Prostate gland (tissue), 2 donors: ENCODE data around the gene SULT1A3. TPM values are rescaled to one million over a fixed set of nuclear protein-coding genes. Genes with fewer than 3 reads are reported as not detected.
"Not testable (repeated sequence)": the region's sequence is repeated elsewhere in the genome, so short reads cannot be mapped to it uniquely, and the experiment has no call there.

Experiments used
- DNase-seq: peaks from one replicate; pipeline ENCODE4 v3.0.0-alpha.2; 2019; ENCODE audit warnings: low spot score
- H3K27ac ChIP-seq, 2 donors: fragments of 200-600 bp; sonication (generic); 2 replicates each; pipeline ENCODE4 v1.5.1; 2017 to 2019
- H3K27me3 ChIP-seq: fragments of 200-600 bp; sonication (generic); replicated peaks from 2 replicates; pipeline ENCODE4 v1.5.1; 2019; ENCODE audit not compliant: insufficient read depth
- H3K36me3 ChIP-seq, 2 donors: fragments of 200-600 bp; sonication (generic); 1 replicate in 1 of 2; 2 replicates in 1 of 2; pipeline versions ENCODE4 v1.5.1 to v1.8.1; 2017 to 2019
- H3K4me1 ChIP-seq: fragments of 200-600 bp; sonication (generic); replicated peaks from 2 replicates; pipeline ENCODE4 v1.5.1; 2019
- H3K4me3 ChIP-seq, 2 donors: fragments of 200-600 bp; sonication (generic); 2 replicates each; pipeline ENCODE4 v1.5.1; 2017 to 2019
- H3K9me3 ChIP-seq: fragments of 200-600 bp; sonication (generic); 2 replicates; pipeline ENCODE4 v1.5.1; 2017
- WGBS: methylation state at CpG from one replicate; pipeline ENCODE4 v1.1.5; 2018; 5-methylcytosine and 5-hydroxymethylcytosine counted together
- intact Hi-C: fragments of 100-400 bp; cut with DNase I; formaldehyde crosslinking; loops from one replicate; pipeline ENCODE4 v1.14.2; 2022
- small RNA-seq, 2 donors: library from RNA; depleted of rRNA; stranded (forward); fragments of <200 nt; gene quantifications; one replicate each; pipeline ENCODE3, GENCODE V24; 2016
- total RNA-seq, 2 donors: library from RNA; depleted of rRNA; stranded (reverse); fragments of >200 nt; gene quantifications; one replicate each; pipeline ENCODE4 v1.1.0, GENCODE V29; 2016

The SULT1A3 gene
- total RNA-seq, 2 donors from 2014 or later = 8.8 to 10.2 TPM

GRCh38 chr16:30206252-30206651 is 7.2 kb downstream of the SULT1A3 start:
- H3K4me1 ChIP-seq, intact Hi-C loops, H3K36me3 ChIP-seq, DNase-seq, H3K27me3 ChIP-seq, H3K9me3 ChIP-seq, H3K27ac ChIP-seq: not testable (repeated sequence)
- no CpG with 5 or more reads among the region's 33 CpGs for WGBS
- peak overlapping the region; percentile 35 to 36 for H3K4me3 ChIP-seq

DNA sequence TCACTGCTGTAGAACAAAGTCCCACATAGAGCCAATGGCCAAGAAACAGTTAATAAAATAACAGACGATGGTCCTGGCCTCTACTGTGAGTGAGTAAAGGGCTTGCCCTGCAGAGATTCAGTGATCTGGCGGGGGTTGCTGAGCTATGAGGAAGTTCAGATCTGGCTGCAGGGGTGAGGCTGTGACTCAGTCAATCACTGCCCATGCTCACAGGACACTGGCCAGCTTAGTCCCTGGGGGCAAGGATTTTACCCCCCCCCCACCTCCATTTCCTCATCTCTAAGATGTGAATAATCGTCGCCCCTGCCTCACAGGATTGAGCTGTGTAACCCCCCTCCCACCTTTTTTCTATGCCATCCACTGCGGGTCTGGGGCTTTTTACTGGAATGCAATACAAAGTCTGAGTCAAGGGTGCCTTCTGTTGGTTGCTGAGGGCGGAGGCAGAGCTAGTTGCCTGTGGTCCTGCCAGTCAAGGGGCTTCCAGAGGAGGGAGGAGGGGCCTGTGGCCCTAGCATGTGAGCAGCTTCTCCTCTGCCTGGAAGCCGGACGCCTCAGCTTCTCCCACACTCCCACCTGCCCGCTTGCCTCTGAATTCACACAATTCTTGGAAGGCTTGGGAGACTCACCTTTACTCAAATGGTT is 8.1 kb downstream of the SULT1A3 start:
- H3K36me3 ChIP-seq, H3K9me3 ChIP-seq, H3K4me1 ChIP-seq, DNase-seq, H3K4me3 ChIP-seq, intact Hi-C loops, H3K27me3 ChIP-seq, H3K27ac ChIP-seq: not testable (repeated sequence)
- WGBS = 40% methylated on average over 2 of the region's 9 CpGs

- DNase-seq, H3K4me3 ChIP-seq, H3K27me3 ChIP-seq, intact Hi-C loops, H3K9me3 ChIP-seq, H3K36me3 ChIP-seq, H3K4me1 ChIP-seq, H3K27ac ChIP-seq: not testable (repeated sequence)
- no CpG with 5 or more reads among the region's 6 CpGs for WGBS
These were observed 10.0 kb downstream of the SULT1A3 start for GRCh38 chr16:30209032-30209431.

- H3K9me3 ChIP-seq, DNase-seq, H3K27me3 ChIP-seq, H3K4me1 ChIP-seq, H3K4me3 ChIP-seq, intact Hi-C loops, H3K36me3 ChIP-seq, H3K27ac ChIP-seq: not testable (repeated sequence)
- WGBS = no CpG with 5 or more reads among the region's 4 CpGs
These were observed 12.4 kb downstream of the SULT1A3 start for GRCh38 chr16:30211414-30211813.

- H3K9me3 ChIP-seq, intact Hi-C loops, H3K27ac ChIP-seq, H3K36me3 ChIP-seq, H3K4me1 ChIP-seq, H3K4me3 ChIP-seq, H3K27me3 ChIP-seq: not testable (repeated sequence)
- peak; percentile 1 for DNase-seq
- WGBS = 58% methylated on average over 5 of the region's 5 CpGs
These were observed 18.0 kb downstream of the SULT1A3 start for GRCh38 chr16:30217082-30217481.

GRCh38 chr16:30248379-30248778 is 49.3 kb downstream of the SULT1A3 start, which contains the start of gene NPIPB13:
Gene NPIPB13 (minus strand): TSS chr16:30248479. CDS start chr16:30245573, 2,906 bp downstream.
- H3K4me3 ChIP-seq, H3K27ac ChIP-seq, intact Hi-C loops, H3K4me1 ChIP-seq, H3K9me3 ChIP-seq, DNase-seq, H3K36me3 ChIP-seq, H3K27me3 ChIP-seq: not testable (repeated sequence)
- WGBS = no CpG with 5 or more reads among the region's 4 CpGs

Small RNA genes within 50 kb of the gene (small RNA-seq; reads per million reads assigned to genes)
- 0 reads per million in 2 donors for gene AC106782.4

Other genes starting within 250 kb of the SULT1A3 start
- gene TMEM219, start 237.2 kb upstream of the SULT1A3 start, total RNA-seq = 100 to 1,000 TPM; 188 to 218 TPM
- gene TAOK2, start 225.4 kb upstream of the SULT1A3 start, total RNA-seq = 10 to 100 TPM; 43.8 to 97.4 TPM
- 10 to 100 TPM; 10.8 to 22.4 TPM for gene HIRIP3, start 203.6 kb upstream of the SULT1A3 start, total RNA-seq
- 100 to 1,000 TPM in 1 of 2 donors, 10 to 100 TPM in 1; 51.8 to 113 TPM for gene INO80E, start 203.0 kb upstream of the SULT1A3 start, total RNA-seq
- gene DOC2A, start 188.2 kb upstream of the SULT1A3 start, total RNA-seq = 1 to 10 TPM; 3.0 to 6.4 TPM
- gene C16orf92, start 176.1 kb upstream of the SULT1A3 start, total RNA-seq = not detected
- 10 to 100 TPM in 1 of 2 donors, under 1 TPM in 1; 0.46 to 17.2 TPM for gene TLCD3B, start 168.0 kb upstream of the SULT1A3 start, total RNA-seq
- 100 to 1,000 TPM; 884 to 943 TPM for gene ALDOA, start 133.5 kb upstream of the SULT1A3 start, total RNA-seq
- gene PPP4C, start 123.3 kb upstream of the SULT1A3 start, total RNA-seq = 10 to 100 TPM; 67.8 to 85.4 TPM
- 1 to 10 TPM; 1.5 to 2.5 TPM for gene TBX6, start 107.3 kb upstream of the SULT1A3 start, total RNA-seq
- gene YPEL3, start 103.0 kb upstream of the SULT1A3 start, total RNA-seq = 100 to 1,000 TPM; 150 to 164 TPM
- gene GDPD3, start 85.7 kb upstream of the SULT1A3 start, total RNA-seq = 1 to 10 TPM in 1 of 2 donors, under 1 TPM in 1; 0.91 to 2.4 TPM
- 10 to 100 TPM; 19.0 to 77.4 TPM for gene MAPK3, start 76.0 kb upstream of the SULT1A3 start, total RNA-seq
- gene CORO1A, start 15.7 kb upstream of the SULT1A3 start, total RNA-seq = 10 to 100 TPM in 1 of 2 donors, 1 to 10 TPM in 1; 8.9 to 14.7 TPM
- gene BOLA2B, start 5.6 kb upstream of the SULT1A3 start, total RNA-seq = 100 to 1,000 TPM; 137 to 151 TPM
- 10 to 100 TPM; 36.8 to 41.3 TPM for gene SLX1A, start 5.4 kb upstream of the SULT1A3 start, total RNA-seq
- gene NPIPB13, start 49.2 kb downstream of the SULT1A3 start, total RNA-seq = 1 to 10 TPM in 1 of 2 donors, under 1 TPM in 1; 0.82 to 5.8 TPM
- gene CD2BP2, start 156.1 kb downstream of the SULT1A3 start, total RNA-seq = 10 to 100 TPM; 32.9 to 46.4 TPM
- 10 to 100 TPM; 40.3 to 59.4 TPM for gene TBC1D10B, start 171.2 kb downstream of the SULT1A3 start, total RNA-seq
- 10 to 100 TPM in 1 of 2 donors, 1 to 10 TPM in 1; 3.5 to 23.5 TPM for gene MYL11, start 175.5 kb downstream of the SULT1A3 start, total RNA-seq
- gene SEPTIN1, start 183.3 kb downstream of the SULT1A3 start, total RNA-seq = 1 to 10 TPM; 3.0 to 4.2 TPM
- 10 to 100 TPM; 11.9 to 12.2 TPM for gene ZNF48, start 196.2 kb downstream of the SULT1A3 start, total RNA-seq
- 10 to 100 TPM; 32.3 to 36.3 TPM for gene ZNF771, start 208.4 kb downstream of the SULT1A3 start, total RNA-seq
- 10 to 100 TPM; 31.6 to 37.6 TPM for gene DCTPP1, start 230.8 kb downstream of the SULT1A3 start, total RNA-seq
- 10 to 100 TPM; 33.7 to 58.9 TPM for gene SEPHS2, start 246.6 kb downstream of the SULT1A3 start, total RNA-seq